K562 (cell line): ENCODE measurements around the gene FTH1. TPM values are rescaled to one million over a fixed set of nuclear protein-coding genes. Genes with fewer than 3 reads are reported as not detected.

Experiments
- BACH1 ChIP-seq: fragments of 200-800 bp; sonication (Bioruptor generic); IDR thresholded peaks from 2 replicates; pipeline ENCODE4 v1.6.1; 2016; ENCODE audit warnings: missing genetic modification characterization, missing compliant biosample characterization
- DMBX1 ChIP-seq: fragments of 250-450 bp; sonication (Bioruptor Pico); IDR thresholded peaks from 2 replicates; pipeline ENCODE4 v1.8.0; 2022; ENCODE audit warnings: inconsistent platforms, mild to moderate bottlenecking, moderate library complexity, borderline replicate concordance
- E2F1 ChIP-seq: sonication (generic); formaldehyde crosslinking; IDR thresholded peaks from 2 replicates; pipeline ENCODE4 v1.8.1; 2023; ENCODE audit warnings: mild to moderate bottlenecking, missing genetic modification reagents, moderate library complexity
- ESRRB ChIP-seq: fragments of 250-450 bp; sonication (Bioruptor Pico); IDR thresholded peaks from 2 replicates; pipeline ENCODE4 v1.5.0; 2020; ENCODE audit warnings: mild to moderate bottlenecking, moderate library complexity, borderline replicate concordance
- ETV5 ChIP-seq: sonication (generic); formaldehyde crosslinking; IDR thresholded peaks from 2 replicates; pipeline ENCODE4 v1.4.0; 2020; ENCODE audit warnings: low read depth, mild to moderate bottlenecking, missing genetic modification reagents
- HDAC2 ChIP-seq: fragments of 450-650 bp; IDR thresholded peaks from 2 replicates; pipeline ENCODE4 v1.6.1; 2016; ENCODE audit warnings: mild to moderate bottlenecking
- KDM2B ChIP-seq: fragments of 250-450 bp; sonication (Bioruptor Pico); IDR thresholded peaks from 2 replicates; pipeline ENCODE4 v1.8.0; 2021; ENCODE audit warnings: mild to moderate bottlenecking, moderate library complexity
- KLF16 ChIP-seq: IDR thresholded peaks from 2 replicates; pipeline ENCODE4 v1.6.1; 2016; ENCODE audit warnings: antibody characterized with exemption
- MCM2 ChIP-seq: fragments of 450-650 bp; IDR thresholded peaks from 2 replicates; pipeline ENCODE4 v1.6.1; 2017; ENCODE audit warnings: low read depth, mild to moderate bottlenecking
- MED1 ChIP-seq: sonication (generic); formaldehyde crosslinking; IDR thresholded peaks from 2 replicates; pipeline ENCODE4 v1.8.1; 2023; ENCODE audit warnings: missing genetic modification reagents, borderline replicate concordance
- MTF1 ChIP-seq: fragments of 250-450 bp; sonication (Bioruptor Pico); IDR thresholded peaks from 2 replicates; pipeline ENCODE4 v1.9.0; 2021; ENCODE audit warnings: moderate library complexity, mild to moderate bottlenecking, inconsistent platforms, borderline replicate concordance
- PBX2 ChIP-seq, 2 experiments: IDR thresholded peaks in 1 of 2; conservative IDR thresholded peaks in 1 of 2; 2 replicates each; pipeline ENCODE4 v1.6.1; 2016; ENCODE audit warnings: low read depth in 2 of 2, mild to moderate bottlenecking in 1 of 2, missing compliant biosample characterization in 1 of 2, missing genetic modification characterization in 1 of 2, moderate library complexity in 1 of 2
- POLR2AphosphoS2 ChIP-seq: IDR thresholded peaks from 2 replicates; pipeline ENCODE4 v1.6.1; 2012; ENCODE audit warnings: low read length, improper control_type of control experiment
- SMARCA4 ChIP-seq: fragments of 450-650 bp; IDR thresholded peaks from 2 replicates; pipeline ENCODE4 v1.6.1; 2016
- SNIP1 ChIP-seq: fragments of 450-650 bp; IDR thresholded peaks from 2 replicates; pipeline ENCODE4 v1.7.1; 2017; ENCODE audit warnings: low read depth, mild to moderate bottlenecking
- ZC3H8 ChIP-seq: fragments of 450-650 bp; IDR thresholded peaks from 2 replicates; pipeline ENCODE4 v1.6.1; 2017
- ZNF316 ChIP-seq: fragments of 450-650 bp; IDR thresholded peaks from 2 replicates; pipeline ENCODE4 v1.6.1; 2016
- ZNF324 ChIP-seq: fragments of 250-450 bp; sonication (Bioruptor Pico); IDR thresholded peaks from 2 replicates; pipeline ENCODE4 v1.4.0; 2020; ENCODE audit warnings: mild to moderate bottlenecking
- ZNF551 ChIP-seq: fragments of 250-450 bp; sonication (Bioruptor Pico); IDR thresholded peaks from 2 replicates; pipeline ENCODE4 v1.5.0; 2021; ENCODE audit warnings: mild to moderate bottlenecking, moderate library complexity
- ZNF77 ChIP-seq: fragments of 250-450 bp; sonication (Bioruptor Pico); IDR thresholded peaks from 2 replicates; pipeline ENCODE4 v1.5.0; 2020
- polyA plus RNA-seq, 8 experiments: library from polyadenylated mRNA; depleted of rRNA in 4 of 8; stranded (reverse) in 5 of 8; unstranded in 3 of 8; fragments of >200 nt; fragmentation: Nextera tagmentation in 2 of 8; fragmentation: Illumina TruSeq in 1 of 8; extraction: Ambion mirVana in 2 of 8; extraction: Trizol in 1 of 8; gene quantifications; 2 replicates each; pipeline versions ENCODE4 v1.2.1 to v1.2.3, GENCODE V29; 2011 to 2014; ENCODE audit warnings: inconsistent platforms in 1 of 8, missing spikeins in 1 of 8
- total RNA-seq, 7 experiments: library from RNA; depleted of rRNA in 6 of 7; stranded (reverse); fragments of >200 nt in 6 of 7; fragmentation: Illumina TruSeq in 2 of 7; extraction: Trizol in 2 of 7; gene quantifications; 2 replicates each; pipeline versions ENCODE4 v1.2.1 to v1.2.3, GENCODE V29; 2011 to 2021; ENCODE audit warnings: low replicate concordance in 1 of 7
- TF ChIP-seq, protein P1 (sequence below), 3 experiments: IDR thresholded peaks in 2 of 3; conservative IDR thresholded peaks in 1 of 3; 2 replicates each; pipeline ENCODE4 v1.5.1; 2011 to 2012; ENCODE audit warnings: low read length in 3 of 3, mild to moderate bottlenecking in 3 of 3, control low read depth in 2 of 3, improper control_type of control experiment in 1 of 3, inconsistent platforms in 1 of 3, low read depth in 1 of 3, mixed read lengths in 1 of 3, moderate library complexity in 1 of 3; ENCODE audit not compliant: insufficient read depth in 2 of 3
- TF ChIP-seq, protein P2 (sequence below), 2 experiments: fragments of 450-650 bp; IDR thresholded peaks; 2 replicates each; pipeline ENCODE4 v1.6.1; 2016

The FTH1 gene
- total and polyA plus RNA-seq, 9 of the 15 experiments (the other 6 are each of a cell fraction or from before 2014, with no cell fraction given), result 370 to 3,146 (median 802) TPM

DNA sequence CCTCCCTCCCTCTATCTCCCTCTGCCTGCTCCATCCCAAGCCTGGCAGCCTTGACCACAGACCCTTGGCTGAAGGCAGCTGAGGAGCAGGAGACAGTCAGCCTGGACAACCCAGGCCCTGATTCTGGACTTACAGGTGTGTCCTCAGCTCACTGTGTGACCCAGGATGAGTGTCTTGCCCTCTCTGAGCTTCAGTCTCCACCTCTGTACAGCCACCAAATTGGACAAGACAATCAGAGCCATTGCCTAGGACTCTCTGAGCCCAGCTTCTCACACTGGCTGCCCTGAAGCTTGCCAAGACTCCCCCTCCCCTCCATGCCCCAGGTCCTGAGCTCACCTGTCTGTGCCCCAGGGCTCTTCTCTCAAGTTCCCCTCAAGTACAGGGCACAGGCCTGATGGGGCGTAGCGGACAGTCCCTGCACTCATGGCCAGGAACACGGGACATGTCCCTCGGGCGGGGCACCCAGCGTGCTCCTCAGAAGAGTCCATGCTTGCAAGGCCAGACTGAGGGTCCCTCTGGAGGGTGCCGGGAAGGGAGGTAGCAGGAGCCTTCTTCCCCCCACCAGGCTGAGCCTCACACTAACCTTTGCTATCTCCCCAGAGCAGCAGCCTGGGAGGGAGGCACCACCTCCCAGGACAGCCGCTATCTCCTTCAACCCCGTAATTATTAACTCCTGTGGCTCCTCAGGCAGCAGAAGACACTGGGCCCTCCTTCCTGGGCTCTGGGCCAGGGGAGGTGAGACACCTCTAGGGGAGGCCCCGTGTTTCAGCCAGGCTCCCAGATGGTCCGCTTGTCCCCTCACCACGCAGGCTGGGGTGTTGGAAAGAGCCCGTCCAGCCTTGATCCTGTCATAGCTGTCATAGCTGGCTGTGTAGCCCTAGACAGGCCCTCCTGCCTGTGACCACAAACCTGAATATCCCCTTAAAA is 47.5 kb downstream of the FTH1 start (continued):
- TF ChIP-seq E2F1 (CRISPR knock-in tag) (no peak), POLR2AphosphoS2 (no peak), MCM2 (no peak), ZC3H8 (no peak), MED1 (CRISPR knock-in tag) (no peak), ZNF551 (CRISPR knock-in tag) (no peak), ZNF316 (no peak), ZNF77 (no peak), MTF1 (CRISPR knock-in tag) (no peak), KLF16 (peak; percentile 89), KDM2B (CRISPR knock-in tag) (no peak), BACH1 (tag) (no peak), ESRRB (CRISPR knock-in tag) (no peak), HDAC2 (peak; percentile 88), SMARCA4 (peak; percentile 94), PBX2 (CRISPR knock-in tag; IDR thresholded peaks at IDR 0.05; ENCODE audit: low read depth) (no peak), PBX2 (tag; conservative IDR thresholded peaks at IDR 0.05; ENCODE audit: low read depth) (no peak), DMBX1 (CRISPR knock-in tag) (no peak), SNIP1 (no peak), ETV5 (CRISPR knock-in tag) (peak; percentile 41; the same call in 1 of the 2 replicates), ZNF324 (CRISPR knock-in tag) (no peak)
- TF ChIP-seq, protein P1, sequence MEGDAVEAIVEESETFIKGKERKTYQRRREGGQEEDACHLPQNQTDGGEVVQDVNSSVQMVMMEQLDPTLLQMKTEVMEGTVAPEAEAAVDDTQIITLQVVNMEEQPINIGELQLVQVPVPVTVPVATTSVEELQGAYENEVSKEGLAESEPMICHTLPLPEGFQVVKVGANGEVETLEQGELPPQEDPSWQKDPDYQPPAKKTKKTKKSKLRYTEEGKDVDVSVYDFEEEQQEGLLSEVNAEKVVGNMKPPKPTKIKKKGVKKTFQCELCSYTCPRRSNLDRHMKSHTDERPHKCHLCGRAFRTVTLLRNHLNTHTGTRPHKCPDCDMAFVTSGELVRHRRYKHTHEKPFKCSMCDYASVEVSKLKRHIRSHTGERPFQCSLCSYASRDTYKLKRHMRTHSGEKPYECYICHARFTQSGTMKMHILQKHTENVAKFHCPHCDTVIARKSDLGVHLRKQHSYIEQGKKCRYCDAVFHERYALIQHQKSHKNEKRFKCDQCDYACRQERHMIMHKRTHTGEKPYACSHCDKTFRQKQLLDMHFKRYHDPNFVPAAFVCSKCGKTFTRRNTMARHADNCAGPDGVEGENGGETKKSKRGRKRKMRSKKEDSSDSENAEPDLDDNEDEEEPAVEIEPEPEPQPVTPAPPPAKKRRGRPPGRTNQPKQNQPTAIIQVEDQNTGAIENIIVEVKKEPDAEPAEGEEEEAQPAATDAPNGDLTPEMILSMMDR (IDR thresholded peaks at IDR 0.05 in 2 of 3, conservative IDR thresholded peaks at IDR 0.05 in 1 of 3; ENCODE audit: insufficient read depth in 2 of 3, low read depth in 1 of 3, low read length in 3 of 3), result no peak
- TF ChIP-seq, protein P2, sequence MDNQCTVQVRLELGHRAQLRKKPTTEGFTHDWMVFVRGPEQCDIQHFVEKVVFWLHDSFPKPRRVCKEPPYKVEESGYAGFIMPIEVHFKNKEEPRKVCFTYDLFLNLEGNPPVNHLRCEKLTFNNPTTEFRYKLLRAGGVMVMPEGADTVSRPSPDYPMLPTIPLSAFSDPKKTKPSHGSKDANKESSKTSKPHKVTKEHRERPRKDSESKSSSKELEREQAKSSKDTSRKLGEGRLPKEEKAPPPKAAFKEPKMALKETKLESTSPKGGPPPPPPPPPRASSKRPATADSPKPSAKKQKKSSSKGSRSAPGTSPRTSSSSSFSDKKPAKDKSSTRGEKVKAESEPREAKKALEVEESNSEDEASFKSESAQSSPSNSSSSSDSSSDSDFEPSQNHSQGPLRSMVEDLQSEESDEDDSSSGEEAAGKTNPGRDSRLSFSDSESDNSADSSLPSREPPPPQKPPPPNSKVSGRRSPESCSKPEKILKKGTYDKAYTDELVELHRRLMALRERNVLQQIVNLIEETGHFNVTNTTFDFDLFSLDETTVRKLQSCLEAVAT (IDR thresholded peaks at IDR 0.05), result 0 out of 4 replicates have a peak, but pooled peaks of 1 of the 2 experiments have one; percentile 43
